HG03025 (cell line): ENCODE data around the gene SLC19A1.
"Not testable (repeated sequence)": the region's sequence is repeated elsewhere in the genome, so short reads cannot be mapped to it uniquely, and the experiment has no call there.

Experiments
- ATAC-seq: cut with Tn5 transposase; IDR thresholded peaks from one replicate; pipeline ENCODE4 v1.9.1; 2021; ENCODE audit warnings: mild to moderate bottlenecking, moderate library complexity; ENCODE audit not compliant: unreplicated experiment, low FRiP score

The SLC19A1 gene

DNA sequence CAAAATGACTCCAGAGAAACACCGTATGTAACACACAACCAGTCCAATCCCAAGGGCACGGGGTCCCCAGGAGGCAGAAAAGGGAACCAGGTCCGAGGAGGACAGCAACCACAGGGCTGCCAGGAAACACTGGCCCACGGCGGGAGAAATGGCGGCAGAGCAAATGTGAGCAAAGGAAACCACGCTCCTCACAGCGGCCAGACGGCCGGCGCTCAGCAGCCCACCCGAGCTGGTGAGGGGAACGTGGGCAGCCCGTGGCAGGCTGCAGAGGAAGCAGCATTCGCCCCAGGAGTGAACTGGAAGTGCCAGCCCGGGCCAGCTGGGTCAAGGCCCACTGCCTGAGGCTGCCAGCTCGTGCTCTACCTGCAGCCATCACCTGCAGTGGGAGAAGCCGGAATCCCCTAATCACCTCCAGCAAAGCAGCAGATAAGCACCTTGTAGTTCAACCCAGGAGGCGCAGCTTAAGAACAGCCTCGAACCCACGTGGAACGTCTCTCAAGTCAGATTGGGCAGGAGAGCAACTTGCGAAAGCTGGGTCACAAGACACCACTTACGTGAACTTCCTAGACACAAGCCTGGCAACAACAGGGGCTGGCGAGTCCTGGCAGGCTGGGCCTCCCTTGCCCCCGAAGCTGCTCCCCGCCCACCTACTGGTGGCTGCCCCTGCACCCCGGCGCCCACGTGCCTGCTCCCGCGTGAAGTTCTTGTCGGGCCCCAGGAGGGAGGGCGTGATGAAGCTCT is 6.7 kb downstream of the SLC19A1 start:
- no peak for ATAC-seq

DNA sequence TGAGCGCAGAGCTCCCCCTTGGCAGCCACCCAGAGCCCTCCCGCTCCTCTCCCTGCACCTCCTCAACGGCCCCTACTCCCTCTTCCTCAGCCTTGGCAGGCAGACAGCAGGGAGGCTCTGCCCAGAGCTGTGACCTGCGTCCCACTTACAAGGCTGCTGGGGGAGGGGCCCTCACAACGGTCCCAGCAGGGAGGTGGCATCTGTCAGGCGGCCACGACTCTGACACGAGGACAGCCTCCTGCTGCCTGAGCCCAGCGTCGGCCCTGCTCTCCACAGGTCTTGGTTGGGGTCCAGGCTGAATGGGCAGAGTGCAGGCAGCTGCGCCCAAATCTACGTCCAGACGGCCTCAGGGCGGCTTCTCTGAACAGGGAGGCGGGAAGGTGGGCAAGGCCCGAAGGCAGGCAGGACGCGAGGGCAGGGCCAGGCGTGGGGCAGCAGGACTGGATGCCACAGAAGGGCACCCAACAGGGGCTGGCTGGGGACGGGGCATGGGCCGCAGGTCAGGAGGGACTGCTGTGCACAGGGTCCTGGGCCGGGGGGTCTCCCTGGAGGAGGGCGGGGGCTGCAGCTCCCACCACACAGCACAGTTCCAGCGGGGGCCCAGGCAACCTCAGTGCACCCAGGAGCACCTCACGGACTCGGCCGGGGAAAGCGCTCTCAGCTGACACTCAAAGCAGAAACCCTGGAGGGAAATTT is 7.5 kb downstream of the SLC19A1 start:
- no peak for ATAC-seq

DNA sequence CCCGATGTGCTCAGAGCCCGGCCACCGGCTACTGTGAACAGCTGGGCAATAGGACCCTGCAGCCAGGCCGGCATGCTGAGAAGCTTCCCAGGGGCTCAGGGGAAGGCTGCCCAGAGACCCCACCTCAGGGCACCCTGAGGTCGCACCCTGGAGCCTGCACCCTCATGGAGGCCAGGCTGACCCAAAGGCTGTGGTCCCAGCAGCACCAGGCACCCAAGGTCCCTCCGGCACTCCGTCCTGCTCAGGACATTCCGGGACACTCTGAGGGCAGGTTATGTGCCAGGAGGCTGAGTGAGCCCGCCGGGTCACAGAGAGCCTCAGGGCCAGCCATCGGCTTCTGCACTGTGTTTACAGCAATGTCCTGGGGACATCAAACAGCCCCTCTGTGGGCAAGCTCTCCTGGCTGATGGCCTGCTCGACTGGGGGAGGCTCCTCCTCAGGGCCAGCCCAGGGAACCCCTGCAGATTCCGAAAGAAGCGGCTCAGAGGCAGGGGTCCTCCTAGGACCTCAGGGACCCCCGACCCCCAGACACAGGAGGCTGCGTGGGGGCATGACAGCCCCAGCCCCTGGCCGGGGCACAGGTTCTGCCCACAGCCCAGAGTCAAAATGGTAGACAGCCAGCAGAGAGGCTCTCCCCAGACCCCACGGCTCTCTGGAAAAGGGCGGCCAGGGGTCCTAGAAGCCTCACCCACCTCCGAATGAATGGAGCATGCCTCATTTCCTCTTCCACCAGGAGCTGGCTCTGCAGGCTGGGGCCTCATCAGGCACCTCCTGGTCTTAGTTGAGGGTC is 8.2 kb downstream of the SLC19A1 start:
- no peak for ATAC-seq

GRCh38 chr21:45533361-45533845 is 8.8 kb downstream of the SLC19A1 start:
- no peak for ATAC-seq

- ATAC-seq, result no peak
These were observed 9.3 kb downstream of the SLC19A1 start for GRCh38 chr21:45532826-45533360.

DNA sequence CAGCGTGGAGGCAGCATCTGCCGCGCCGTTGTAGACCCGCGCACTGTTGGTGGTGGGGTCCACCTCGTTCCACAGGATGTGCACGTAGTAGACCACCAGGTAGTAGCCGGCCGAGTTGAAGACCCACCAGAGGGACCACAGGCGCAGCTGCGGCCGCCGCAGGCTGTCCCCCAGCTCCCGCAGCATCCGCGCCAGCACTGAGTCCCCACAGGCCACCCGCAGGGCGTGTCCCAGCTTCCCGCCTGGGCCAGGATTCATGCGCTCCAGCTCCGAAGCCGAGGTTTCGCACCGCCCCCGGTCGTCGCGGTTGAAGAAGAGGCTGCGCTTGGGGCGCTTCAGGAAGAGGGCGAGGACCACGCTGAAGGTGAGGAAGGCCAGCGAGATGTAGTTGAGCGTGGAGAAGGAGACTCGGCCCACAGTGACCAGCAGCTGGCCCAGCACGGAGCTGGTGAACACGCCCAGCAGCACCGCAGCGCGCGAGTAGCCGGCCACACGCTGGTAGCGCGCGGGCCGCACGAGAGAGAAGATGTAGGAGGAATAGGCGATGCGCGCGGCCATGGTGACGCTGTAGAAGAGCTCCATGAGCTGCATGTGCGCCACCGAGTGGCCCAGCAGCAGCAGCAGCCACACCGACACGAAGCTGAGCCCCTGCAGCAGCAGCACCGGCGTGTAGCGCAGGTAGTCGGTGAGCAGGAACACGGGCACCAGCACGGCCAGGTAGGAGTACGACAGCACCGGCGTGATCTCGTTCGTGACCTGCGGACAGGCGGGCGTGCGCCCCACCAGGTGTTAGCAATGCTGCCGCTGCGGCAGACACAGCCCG is 10.6 kb downstream of the SLC19A1 start:
- no peak for ATAC-seq

GRCh38 chr21:45531114-45531392 is 11.2 kb downstream of the SLC19A1 start:
- ATAC-seq, result not testable (repeated sequence)

DNA sequence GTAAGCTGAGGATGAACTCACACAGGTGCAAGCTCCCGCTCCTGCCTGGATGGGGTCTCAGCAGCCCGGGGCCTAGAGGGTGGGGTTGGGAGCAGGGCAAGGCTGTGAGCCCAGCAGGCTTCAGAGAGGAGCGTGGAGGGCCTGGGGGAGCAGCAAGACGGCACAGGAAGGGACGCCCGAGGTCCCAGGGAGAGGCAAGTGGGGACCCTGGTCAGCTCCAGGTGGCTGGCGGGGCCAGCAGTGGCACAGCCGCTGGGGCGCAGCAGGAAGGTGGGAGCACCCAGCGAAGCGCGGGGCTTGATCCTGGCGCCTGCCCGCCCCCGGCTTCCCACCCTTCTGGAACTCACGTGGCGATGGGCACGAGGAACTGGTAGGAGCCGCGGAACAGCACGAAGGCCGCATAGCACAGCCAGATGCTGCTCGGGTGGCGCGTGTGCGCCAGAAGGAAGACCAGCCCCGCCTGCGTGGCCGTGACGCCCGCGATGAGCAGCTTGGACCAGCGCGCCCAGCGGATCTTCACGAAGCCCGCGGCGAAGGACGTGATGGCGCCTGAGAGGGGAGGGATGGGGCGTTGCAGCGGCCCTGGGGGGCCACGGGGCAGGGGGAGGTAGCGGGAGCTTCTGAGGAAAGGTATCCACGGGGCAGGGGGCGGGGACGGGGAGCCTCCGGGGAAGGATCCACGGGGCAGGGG is 11.7 kb downstream of the SLC19A1 start:
- ATAC-seq, result no peak

GRCh38 chr21:45529785-45530422 is 12.3 kb downstream of the SLC19A1 start:
- no peak for ATAC-seq

DNA sequence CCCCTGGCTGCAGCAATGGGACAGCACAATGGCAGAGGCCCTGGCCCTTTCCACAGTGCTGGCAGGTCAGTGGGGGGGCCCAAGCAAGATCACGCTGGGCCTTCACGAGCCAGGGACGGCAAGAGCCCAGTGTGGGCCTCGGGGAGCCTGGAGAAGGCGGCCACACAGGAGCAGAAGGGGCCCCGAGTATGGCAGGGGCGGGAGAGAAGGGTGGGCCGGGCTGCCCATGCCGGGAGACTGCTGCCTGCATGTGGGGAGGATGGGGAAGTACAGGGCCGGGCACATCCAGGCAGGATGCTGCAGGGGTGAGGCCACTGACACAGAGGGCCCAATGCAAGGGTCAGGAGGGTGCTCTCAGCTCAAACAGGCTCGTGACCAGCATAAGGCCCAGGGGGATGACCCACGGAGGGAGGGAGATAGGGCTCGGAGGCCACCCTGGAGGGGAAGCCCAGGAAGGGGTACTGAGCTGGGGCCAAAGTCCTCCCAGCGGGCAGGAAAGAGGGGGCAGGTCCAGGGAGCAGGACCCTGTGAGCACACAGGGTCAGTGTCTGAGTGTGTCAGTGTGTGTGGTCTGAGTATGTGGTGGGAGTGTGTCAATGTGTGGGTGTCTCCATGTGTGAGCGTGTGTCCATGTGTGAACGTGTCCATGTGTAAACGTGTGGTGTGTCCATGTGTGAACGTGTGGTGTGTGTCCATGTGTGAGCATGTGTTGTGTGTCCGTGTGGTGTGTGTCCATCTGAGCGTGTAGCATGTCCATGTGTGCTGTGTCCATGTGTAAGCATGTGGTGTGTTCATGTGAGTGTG is 13.1 kb downstream of the SLC19A1 start:
- no peak for ATAC-seq

- ATAC-seq, result no peak
These were observed 14.1 kb downstream of the SLC19A1 start for GRCh38 chr21:45528028-45528705.

- ATAC-seq, result not testable (repeated sequence)
These were observed 14.9 kb downstream of the SLC19A1 start for GRCh38 chr21:45527151-45527999.

DNA sequence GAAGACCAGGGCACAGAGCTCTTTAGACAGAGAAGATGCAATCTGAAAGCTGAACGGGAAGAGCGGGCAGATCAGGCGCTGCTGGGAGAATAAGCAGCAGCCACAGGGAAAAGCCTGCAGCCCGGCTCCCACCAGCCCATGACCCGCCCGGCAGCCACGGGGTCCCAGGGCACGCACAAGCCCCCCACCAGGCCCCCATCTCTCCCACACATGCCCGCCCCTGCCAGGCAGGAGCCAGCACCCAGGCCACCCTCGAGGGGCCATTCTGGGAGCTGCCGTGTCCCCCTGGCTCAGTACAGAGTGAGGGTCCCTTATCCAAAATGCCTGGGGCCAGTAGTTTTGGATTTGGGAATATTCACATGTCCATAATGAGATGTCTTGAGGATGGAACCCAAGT is 16.3 kb downstream of the SLC19A1 start:
- no peak for ATAC-seq

GRCh38 chr21:45525153-45525909 is 16.9 kb downstream of the SLC19A1 start:
- ATAC-seq, result no peak

DNA sequence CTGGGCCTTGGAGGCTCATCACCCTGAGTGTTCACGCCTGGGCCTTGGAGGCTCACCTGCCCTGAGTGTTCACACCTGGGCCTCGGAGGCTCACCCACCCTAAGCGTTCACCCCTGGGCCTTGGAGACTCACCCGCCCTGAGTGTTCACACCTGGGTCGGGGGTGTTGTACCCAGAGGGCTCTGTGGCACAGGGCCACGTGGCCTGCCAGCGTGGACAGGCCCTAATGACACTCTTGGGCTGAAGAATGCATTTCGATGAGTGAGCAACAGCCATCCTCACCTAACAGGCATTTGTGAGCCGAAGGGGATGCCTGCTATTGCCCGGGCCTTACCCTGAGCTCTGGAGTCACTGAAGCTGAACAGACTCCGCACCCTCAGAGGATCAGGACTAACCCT is 17.5 kb downstream of the SLC19A1 start:
- no peak for ATAC-seq

- ATAC-seq, result no peak
These were observed 18.7 kb downstream of the SLC19A1 start for GRCh38 chr21:45523411-45524101.
